Hepatic stellate cell (primary cell): ENCODE measurements around the gene CDRT15.
"Not testable (repeated sequence)": the region's sequence is repeated elsewhere in the genome, so short reads cannot be mapped to it uniquely, and the experiment has no call there.

Experiments used
- DNase-seq: peaks from one replicate; pipeline ENCODE4 v3.0.0; 2011; ENCODE audit warnings: low spot score

The CDRT15 gene

DNA sequence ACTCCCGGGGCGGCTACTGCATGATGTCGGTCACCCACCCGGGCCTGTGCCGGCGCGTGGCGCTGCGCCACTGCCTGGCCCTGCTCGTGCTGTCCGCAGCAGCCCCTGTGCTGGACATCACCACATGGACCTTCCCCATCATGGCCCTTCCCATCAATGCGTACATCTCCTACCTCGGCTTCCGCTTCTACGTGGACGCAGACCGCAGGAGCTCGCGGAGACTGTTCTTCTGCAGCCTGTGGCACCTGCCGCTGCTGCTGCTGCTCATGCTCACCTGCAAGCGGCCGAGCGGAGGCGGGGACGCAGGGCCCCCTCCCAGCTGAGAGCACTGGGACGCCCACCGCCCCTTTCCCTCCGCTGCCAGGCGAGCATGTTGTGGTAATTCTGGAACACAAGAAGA is 29.8 kb downstream of the CDRT15 start:
- DNase-seq = no peak

DNA sequence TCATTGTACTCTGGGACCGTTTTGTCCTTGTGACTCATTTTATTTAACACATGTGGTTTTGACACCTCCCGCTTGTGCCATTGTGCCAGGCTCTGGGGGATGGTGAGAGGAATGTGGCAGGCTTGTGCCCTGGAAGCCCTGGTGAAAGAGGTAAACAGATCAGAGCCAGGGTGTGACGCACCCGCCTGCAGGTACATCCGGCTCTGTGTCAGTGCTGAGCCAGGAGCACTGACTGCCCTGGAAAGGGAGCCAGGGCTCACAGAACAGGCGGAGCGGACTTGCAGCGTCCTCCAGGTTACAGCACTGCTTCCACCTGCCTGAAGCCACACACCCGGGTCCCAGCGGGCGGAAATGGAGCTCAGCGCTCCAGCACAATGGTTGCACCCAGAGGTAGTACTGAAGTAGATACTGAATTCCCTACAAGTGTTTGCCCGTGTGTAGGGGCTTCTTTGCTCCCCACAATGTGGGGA is 30.6 kb downstream of the CDRT15 start:
- no peak for DNase-seq

DNA sequence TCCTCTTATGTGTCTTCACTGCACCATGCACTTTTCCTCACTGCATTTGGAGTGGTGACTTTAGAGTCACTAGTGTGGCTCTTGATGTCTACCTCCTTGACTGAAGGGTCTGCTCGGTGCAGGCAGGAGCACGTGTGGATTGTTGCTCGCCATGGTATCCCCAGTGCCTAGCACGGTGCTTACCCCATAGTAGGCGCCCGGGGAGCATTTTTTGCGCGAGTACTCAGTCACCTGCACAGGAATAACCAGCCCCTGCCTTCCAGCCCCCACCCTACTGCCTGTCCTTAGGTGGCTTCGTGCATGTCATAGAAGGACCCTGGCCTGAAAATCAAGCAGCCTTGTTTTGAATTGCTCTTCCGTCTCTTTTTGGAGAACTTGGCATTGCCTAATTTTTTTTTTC is 31.3 kb downstream of the CDRT15 start:
- no peak for DNase-seq

DNA sequence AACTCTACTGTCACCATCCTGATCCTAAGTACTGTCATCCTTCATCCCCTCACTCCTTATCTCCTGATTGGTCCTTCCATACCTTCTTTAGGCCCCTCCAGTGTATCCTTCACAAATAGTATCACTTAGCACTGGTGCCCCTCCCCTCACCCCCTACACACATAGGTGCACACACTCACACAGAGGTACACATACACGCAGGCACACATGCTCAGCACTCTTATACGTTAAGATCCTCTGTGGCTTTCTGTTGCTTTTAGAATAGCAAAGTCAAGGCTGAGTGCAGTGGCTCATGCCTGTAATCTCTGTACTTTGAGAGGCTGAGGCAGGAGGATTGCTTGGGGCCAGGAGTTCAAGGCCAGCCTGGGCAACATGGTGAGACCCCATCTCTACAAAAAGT is 32.1 kb downstream of the CDRT15 start:
- DNase-seq = no peak

DNA sequence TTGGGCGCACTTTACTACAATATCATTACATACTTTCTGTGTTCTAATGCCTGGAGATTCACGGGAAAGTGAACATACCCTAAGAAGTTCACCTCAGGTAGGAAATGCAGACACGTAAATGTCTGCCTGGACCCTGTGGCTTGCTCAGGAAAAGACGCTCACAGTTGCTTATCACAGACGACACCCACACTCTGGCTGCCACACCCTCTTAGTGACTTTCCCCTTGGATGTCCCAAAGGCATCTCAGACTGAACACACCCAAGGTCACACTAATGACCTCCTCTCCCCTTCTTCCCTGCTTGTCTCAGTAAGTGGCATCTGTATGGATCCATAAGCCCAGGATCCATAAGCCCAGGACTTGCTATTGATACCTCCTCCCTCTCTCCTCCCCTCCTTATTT is 32.6 kb downstream of the CDRT15 start:
- DNase-seq = no peak

DNA sequence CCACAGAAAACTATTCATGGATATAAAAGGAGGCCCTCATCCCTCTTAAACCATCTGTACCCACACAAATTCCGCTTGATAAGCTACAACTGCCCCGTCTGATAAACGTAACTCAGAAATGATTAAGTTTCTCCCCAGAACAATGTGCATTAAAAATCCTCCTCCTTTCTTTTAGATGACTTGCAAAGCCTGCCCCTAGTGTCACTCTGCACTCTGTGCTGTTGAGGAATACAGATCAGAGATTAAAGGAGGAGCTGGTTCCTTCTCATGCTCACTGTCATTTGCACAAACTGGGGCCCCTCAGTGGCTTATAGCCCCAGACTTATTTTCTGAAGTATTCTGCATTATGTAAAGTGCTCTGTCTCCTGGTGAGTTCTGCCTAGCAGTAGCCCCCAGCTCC is 33.3 kb downstream of the CDRT15 start:
- no peak for DNase-seq

DNA sequence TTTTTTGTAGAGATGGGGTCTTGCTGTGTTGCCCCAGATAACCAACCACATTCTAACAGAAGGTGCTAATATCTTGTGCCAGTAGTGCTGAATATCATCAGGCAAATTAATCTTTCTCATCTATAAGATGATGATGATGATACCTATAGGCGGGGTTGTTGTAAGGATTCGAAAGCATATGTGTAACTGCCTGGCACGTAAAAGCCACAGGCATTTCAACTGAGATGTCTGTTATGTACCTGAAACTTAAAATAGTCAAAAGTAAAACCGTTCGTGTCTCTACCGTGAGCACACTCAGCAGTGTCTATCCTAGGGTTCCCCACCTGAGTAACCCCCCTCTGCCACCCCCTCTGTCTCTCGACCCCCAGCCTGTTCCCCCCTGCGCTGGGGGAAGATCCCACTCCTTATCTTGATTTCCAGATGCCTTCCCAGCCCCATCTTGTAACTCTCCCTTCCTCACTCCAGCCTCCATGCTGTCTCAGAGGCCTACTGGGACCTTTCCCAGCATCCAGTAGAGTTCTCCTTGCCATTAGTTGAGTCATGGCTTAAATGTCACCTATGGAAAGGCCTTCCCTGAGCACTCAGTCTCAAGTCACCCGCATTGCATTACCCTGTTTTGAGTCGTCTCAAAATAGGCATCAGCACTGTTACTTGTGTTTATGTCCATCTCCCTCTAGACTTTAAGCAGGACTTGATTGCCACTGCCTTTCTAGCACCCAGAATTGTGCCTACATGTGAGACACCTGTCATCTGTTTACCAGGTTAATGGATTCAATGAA is 34.1 kb downstream of the CDRT15 start:
- DNase-seq = no peak

DNA sequence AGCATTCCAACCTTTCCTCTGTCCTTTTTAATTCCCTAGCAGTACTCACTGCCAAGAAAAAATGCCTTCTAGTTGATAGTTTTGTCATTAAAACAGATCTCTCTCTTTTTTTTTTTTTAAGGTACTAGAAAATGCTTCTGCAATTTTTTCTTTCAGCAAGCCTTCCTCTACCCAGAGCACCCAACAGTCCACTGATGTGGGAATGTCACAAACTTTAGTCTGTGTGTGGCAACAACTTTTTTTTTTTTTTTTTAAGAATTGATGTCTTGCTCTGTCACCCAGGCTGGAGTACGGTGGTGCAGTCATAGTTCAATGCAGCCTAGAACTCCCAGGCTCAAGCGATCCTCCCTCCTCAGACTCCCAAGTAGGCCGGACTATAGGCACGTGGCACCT is 34.7 kb downstream of the CDRT15 start:
- no peak for DNase-seq

DNA sequence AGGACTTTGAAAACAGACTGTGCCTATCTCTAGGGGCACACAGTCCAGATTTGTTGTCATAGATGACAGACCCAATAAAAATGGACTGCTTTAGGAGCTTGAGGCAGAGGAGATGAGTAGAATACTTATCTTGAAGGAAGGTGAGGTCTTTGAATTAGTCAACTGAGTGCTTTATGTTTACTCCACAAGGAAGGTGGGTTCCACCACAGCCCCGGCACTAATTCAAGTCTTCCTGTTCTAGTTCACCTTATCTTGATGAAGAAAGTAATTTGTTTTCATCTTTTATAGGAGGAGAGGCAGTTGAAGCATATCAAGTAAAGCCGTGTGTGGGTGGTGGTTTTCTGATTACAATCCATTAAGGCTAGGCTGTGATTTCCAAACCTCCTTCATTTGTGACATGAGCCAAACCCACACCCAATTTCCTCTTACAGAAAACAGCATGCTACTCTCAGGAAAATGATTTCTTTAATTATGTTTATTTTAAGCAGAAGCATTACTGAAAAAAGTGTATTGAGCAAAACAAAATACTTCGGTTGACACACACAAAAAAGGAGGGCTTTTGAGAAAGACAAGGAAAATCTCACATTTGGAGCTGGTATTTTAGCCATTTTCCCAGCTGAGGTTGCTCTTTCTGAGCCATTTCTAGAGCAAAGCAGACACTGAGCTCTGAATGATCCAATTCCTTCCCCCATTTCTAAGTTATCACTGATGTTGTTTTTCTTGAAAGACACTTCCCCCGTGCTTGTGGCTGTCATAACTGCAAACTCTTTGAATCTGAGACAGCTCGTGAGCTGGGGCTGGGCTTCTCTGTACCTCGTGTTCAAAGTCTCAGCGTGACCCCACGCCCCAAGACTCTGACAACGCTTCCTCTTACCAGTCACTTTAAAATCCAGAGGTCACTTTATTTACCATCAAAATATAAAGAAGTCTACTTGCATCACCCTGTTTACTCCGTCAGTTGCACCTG is 35.4 kb downstream of the CDRT15 start:
- no peak for DNase-seq

DNA sequence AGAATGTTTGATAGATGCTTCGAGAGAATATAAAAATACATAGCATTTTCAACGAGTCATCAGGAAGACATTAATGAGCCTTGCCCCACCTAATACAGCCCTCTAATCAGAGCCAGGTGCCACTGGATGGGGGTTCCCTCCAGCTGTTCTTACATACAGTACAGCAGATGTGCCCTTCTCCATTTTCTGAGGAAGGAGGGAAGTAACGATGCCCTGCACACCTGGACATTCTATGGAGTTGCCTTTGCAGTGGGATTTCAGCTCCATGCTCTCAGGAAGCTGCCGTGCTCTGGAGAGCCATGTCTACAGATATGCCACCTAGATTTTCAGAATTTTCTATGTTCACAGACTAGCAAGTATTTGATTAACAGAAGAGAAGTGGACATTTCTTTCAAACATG is 36.3 kb downstream of the CDRT15 start:
- DNase-seq = no peak

DNA sequence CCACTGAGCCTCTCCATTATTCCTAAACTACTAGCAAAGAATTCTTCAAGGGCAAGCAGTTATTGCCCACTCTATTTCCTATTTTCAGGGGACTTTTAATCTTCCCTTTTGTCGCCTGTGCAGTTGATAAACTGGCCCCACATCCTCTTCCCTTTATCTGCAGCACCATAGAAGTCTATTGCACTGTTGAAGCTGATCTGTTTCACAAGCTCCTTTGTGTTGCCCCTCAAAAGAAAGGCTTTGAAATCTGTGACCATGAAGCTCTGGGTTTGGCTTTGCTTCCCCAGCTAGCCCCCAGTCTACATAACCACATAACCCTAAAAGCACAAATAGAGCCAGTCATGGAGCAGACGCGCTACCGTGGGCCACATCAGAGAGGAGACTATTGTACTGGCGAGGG is 37.1 kb downstream of the CDRT15 start:
- no peak for DNase-seq

DNA sequence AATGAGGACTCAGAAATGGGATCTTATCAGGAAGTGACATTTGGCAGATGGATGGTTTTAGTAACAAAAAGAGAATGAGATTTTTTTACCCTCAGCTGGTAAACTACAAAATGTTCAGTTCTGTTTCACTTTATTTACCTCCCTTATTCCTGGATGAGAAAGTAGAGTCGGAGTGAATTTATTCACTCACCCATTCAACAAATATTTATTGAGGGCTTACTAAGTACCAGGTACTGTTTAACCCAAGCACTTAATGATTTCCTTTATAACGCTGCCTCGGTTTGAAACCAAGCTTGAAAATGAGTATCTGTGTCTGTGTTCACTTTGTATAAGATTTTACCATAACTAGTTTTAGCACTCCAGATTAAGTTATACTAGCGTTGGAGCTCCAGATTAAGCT is 38.1 kb downstream of the CDRT15 start:
- no peak for DNase-seq

DNA sequence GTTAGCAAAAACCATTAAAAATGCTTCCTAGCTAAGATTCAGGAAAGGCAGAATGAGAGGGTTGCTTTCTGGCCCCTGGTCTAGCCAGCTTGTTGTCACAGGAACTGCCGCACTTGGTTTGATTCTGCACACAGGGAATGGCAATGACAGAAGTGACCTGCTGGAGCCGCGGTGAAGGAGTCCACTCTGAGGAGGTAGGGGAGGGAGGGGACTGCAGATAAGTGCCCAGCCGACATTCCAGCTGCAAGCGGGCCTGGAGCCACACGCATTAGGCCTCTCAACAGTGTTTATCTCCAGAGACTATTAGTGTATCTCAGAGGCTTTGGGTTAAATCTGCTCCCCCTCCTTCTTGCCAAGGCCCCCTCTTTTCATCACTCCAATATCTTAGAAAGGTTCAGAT is 38.6 kb downstream of the CDRT15 start:
- no peak for DNase-seq

DNA sequence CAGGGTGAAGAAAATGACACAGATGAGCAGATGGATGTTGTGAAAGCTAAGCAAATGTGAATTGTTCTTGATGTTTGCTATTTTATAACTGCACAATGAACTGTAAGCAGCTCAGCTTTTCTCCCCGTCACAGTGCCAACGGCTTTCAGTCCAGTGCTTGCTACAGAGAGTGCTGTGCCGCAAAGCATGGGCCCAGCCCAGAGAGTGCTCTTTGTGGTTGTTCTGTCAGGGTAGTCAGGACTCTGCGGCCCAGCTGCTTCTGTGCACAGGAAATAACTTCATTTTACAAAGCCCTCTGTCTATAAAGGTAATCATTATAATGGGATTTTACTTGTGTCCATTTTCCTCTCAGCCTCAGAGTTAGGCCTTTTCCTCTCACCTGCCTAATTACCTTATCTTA is 39.1 kb downstream of the CDRT15 start:
- no peak for DNase-seq

DNA sequence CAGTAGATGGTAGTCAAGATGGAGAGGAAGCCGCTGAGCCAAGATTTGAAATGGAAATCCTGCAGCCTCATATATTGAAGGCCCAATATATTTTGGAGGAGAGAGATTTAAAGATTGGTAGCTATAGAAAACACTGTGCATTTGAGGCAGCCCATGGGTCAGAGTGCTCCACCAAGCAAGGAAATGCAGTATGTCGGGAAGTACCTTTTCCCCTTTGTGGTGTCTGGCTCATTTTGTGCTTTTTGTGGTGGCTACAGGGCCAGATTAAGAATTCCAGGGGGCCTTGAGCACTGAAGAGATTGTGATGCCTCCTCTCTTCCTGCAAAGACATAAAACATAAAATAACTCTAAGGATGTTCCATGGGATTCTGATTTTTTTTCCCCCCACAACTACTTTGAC is 39.6 kb downstream of the CDRT15 start:
- no peak for DNase-seq

DNA sequence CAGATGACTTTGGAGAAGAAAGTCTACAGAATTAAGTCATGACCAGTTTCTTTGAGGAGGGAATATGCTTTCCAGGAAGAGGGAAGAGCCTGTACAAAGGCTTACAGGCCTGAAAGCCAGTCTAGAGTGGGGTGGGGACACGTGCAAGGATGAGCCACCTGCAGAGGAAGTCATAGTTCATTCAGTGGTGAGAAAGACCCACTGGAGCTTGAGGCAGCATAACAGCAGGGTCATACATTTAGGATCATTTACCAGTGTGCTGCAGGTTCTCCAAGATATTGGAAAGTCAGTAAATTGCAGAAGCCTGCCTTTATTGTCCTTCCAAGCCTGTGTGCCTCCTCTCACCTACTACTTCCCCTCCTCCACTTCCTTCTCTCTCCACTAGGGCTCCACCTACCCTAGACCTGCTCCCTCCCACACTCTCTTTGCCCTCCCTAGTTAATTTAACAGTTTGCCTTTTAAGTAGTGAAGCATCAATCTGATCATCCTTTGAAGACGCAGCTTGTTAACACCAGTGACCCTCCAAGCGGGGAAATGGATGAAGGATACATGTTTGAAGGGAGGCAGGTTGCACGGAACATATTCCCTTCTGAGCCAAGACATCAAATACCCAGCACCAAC is 40.2 kb downstream of the CDRT15 start:
- DNase-seq = no peak

DNA sequence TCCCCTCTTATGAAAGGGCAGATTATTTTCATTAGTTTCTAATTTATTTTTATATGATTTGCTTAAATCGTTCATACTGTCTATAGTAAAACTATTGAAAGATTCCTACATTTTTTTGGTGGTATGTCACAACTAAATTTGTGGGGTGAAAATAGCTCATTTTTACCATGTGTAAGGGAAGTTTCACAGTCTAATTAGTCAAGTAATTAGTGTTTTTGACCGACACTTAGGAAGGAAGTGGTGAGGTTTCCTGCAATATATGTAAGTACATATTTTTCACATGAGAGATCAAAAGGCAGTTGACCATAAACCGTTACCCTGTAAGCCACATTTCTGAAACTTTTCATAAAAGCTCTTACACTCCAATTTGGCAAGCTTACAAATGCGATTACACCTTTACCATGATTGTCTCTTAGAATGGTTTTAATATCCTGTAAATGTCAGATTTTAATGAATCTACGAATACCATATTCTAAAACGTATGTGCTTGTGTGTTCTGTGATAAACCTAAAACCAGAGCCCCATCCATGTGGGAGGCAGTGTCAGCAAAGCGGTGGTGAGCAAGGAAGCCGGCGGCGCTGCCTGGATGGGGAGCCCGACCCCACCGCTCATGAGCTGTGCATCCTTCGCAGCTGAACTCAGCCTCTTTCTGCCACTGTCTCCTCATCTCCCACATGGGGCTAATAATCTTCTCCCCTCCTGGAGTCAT is 43.9 kb downstream of the CDRT15 start:
- DNase-seq = not testable (repeated sequence)

DNA sequence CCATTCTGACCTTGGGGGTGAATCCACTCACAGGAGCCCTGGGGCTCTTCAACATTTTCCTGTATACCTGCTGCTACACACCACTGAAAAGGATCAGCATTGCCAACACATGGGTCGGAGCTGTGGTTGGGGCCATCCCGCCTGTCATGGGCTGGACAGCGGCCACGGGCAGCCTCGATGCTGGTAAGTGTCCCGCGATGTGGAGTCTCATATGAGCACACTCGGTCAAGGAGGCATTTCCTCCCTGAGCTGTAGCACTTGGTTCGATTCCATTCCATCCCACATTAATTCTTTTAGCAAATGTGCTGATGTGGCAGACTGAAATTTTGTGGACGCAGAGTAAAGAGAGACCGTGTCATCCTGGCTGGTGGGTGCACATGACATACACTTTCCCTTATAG is 44.6 kb downstream of the CDRT15 start:
- DNase-seq = not testable (repeated sequence)

DNA sequence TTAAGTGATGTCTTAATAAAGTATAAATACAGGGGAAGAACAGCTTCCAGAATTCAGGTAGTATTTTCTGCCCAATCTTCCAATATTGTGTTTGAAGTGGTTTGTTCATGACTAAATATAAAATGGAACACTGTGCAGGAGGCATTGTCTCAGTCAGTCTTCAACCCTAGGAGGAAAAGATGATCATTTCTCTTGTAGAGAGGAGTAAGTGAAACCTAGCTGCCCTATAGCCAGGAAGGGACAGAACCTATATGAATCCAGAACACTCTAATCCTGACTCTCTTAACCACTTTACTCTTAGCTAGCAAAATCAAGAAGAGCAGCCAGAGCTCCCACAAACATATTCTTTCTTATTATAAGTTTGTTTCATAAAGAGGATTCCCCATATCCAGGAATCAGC is 45.2 kb downstream of the CDRT15 start:
- DNase-seq = not testable (repeated sequence)

DNA sequence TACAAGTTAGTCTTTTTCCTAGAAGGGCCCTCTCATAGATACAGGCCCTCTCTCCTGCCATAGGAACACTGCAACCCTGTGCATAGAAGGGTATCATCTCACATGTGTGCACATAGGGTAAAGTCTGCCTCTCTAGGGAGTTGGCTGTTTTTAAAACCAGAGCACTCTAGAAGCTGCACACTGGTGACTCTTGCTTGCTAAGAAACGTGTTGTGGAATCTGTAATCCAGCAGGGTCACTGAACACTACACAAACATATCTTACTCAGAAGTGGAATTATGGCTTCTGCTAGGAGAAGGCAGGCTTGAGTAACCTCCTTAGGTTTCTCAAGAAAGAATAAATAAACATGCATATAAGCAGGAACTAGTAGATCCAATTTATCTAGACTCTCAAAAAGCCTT is 45.9 kb downstream of the CDRT15 start:
- not testable (repeated sequence) for DNase-seq

DNA sequence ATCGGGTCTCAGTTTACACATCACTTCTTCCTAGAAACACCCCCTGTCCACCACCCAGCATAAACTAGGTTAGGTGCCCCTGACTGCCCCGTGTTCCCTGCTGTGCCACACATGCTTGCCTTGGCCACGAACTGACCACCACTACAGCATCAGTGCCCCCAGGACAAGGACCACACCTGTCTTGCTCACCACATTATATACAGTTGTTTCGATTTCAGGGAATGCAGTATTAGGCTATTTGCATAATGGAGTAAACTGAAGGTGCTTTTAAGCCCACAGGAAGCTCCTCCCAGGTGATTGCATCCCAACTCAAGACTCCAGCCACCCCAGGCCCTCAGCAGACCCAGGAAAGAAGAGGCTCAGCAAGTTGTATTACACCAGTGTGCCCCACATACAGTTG is 50.2 kb downstream of the CDRT15 start:
- not testable (repeated sequence) for DNase-seq
